Thyroid gland (tissue), 4 donors: ENCODE results near the gene GHDC. TPM values are rescaled to one million over a fixed set of nuclear protein-coding genes. Genes with fewer than 3 reads are reported as not detected.
"Not testable (repeated sequence)": the region's sequence is repeated elsewhere in the genome, so short reads cannot be mapped to it uniquely, and the experiment has no call there.

Source experiments
- DNase-seq, 2 donors: peaks; one replicate each; pipeline ENCODE4 v3.0.0-alpha.2; 2019
- H3K27ac ChIP-seq, 3 donors: fragments of 200-600 bp; sonication (generic); 1 replicate in 2 of 3; 2 replicates in 1 of 3; pipeline ENCODE4 v1.5.1; 2016 to 2019; ENCODE audit warnings: mild to moderate bottlenecking in 1 of 3, moderate library complexity in 1 of 3
- H3K27me3 ChIP-seq: fragments of 200-600 bp; sonication (generic); one replicate; pipeline ENCODE4 v1.5.1; 2019
- H3K36me3 ChIP-seq, 2 donors: fragments of 200-600 bp; sonication (generic); one replicate each; pipeline ENCODE4 v1.5.1; 2016 to 2019
- H3K4me1 ChIP-seq, 2 donors: fragments of 200-600 bp; sonication (generic); one replicate each; pipeline ENCODE4 v1.5.1; 2017 to 2019
- H3K4me3 ChIP-seq, 3 donors: fragments of 200-600 bp; sonication (generic); replicated peaks in 1 of 3; 1 replicate in 2 of 3; 2 replicates in 1 of 3; pipeline ENCODE4 v1.5.1; 2016; ENCODE audit warnings: mild to moderate bottlenecking in 1 of 3
- H3K9me3 ChIP-seq: fragments of 200-600 bp; sonication (generic); one replicate; pipeline ENCODE4 v1.5.1; 2017
- CTCF ChIP-seq, 6 experiments: fragments of 200-600 bp in 3 of 6; fragments of 450-650 bp in 3 of 6; sonication (generic) in 3 of 6; IDR thresholded peaks; one replicate each; pipeline ENCODE4 v1.5.1; 2016 to 2019; ENCODE audit warnings: antibody characterized with exemption in 6 of 6, mild to moderate bottlenecking in 2 of 6, inconsistent platforms in 1 of 6, moderate library complexity in 1 of 6
- POLR2A ChIP-seq, 2 donors: fragments of 450-650 bp; IDR thresholded peaks; one replicate each; pipeline ENCODE4 v1.6.1; 2017; ENCODE audit warnings: antibody characterized with exemption in 2 of 2, mild to moderate bottlenecking in 2 of 2, moderate library complexity in 1 of 2
- WGBS, 2 donors: methylation state at CpG; one replicate each; pipeline ENCODE4 v1.1.5; 2017; 5-methylcytosine and 5-hydroxymethylcytosine counted together
- intact Hi-C: fragments of 100-400 bp; cut with DNase I; formaldehyde crosslinking; loops from one replicate; pipeline ENCODE4 v1.15.1; 2023
- total RNA-seq, 4 donors: library from RNA; depleted of rRNA; stranded (reverse); fragments of >200 nt; gene quantifications; one replicate each; pipeline ENCODE4 v1.2.3, GENCODE V29; 2016

The GHDC gene
- 100 to 1,000 TPM in 2 of 4 donors, 10 to 100 TPM in 2; 48.4 to 254 (median 95.9) TPM for total RNA-seq

GRCh38 chr17:42193969-42194899 lies at the start of gene GHDC:
Gene GHDC, minus strand, starts transcription at chr17:42194494. Its CDS starts 913 bp downstream, at chr17:42193581.
- DNase-seq: peak; percentile 87
- Histone ChIP-seq H3K36me3 (no peaks in the 10 kb centered on the region), H3K9me3 (no peaks in the 10 kb centered on the region), H3K4me3 (peak within 1 kb of the TSS; percentile 29 to 61 (median 50)), H3K4me1 (peaks cover 15 to 23% of the 10 kb centered on the region in 2 donors), H3K27me3 (no peaks in the 10 kb centered on the region), H3K27ac (peak within 1 kb of the TSS; percentile 18 to 87 (median 54))
- TF ChIP-seq CTCF (IDR thresholded peaks at IDR 0.05) (peak in 1 of 6 experiments; percentile 36), POLR2A (IDR thresholded peaks at IDR 0.05) (peak in 1 of 2 donors; percentile 43)
- WGBS, 2 donors: 22 to 26% methylated on average over 23 to 24 of the region's 24 CpGs
- intact Hi-C loops: no loop called here

GRCh38 chr17:42243493-42243982 lies 49.2 kb upstream of the GHDC start:
- Histone ChIP-seq H3K4me3 (no peak overlapping the region), H3K27ac (no peak overlapping the region), H3K36me3 (no peaks in the 10 kb centered on the region), H3K9me3 (no peaks in the 10 kb centered on the region), H3K4me1 (peaks cover 10 to 14% of the 10 kb centered on the region in 2 donors), H3K27me3 (no peaks in the 10 kb centered on the region)
- intact Hi-C loops: no loop called here
- 69 to 71% methylated on average over 5 of the region's 5 CpGs for WGBS, 2 donors
- DNase-seq: no peak
- no peak for TF ChIP-seq POLR2A (IDR thresholded peaks at IDR 0.05)
- no peak for TF ChIP-seq CTCF (IDR thresholded peaks at IDR 0.05)

GRCh38 chr17:42241871-42242270 lies 47.6 kb upstream of the GHDC start:
- no peak overlapping the region for H3K4me3 ChIP-seq
- intact Hi-C loops: no loop called here
- no peaks in the 10 kb centered on the region for H3K9me3 ChIP-seq
- no peaks in the 10 kb centered on the region for H3K27me3 ChIP-seq
- WGBS, 2 donors: 81 to 100% methylated on average over 1 of the region's 1 CpG
- no peak overlapping the region for H3K27ac ChIP-seq
- no peaks in the 10 kb centered on the region for H3K36me3 ChIP-seq
- TF ChIP-seq POLR2A (IDR thresholded peaks at IDR 0.05) (no peak), CTCF (IDR thresholded peaks at IDR 0.05) (no peak)
- H3K4me1 ChIP-seq: peaks cover 6 to 14% of the 10 kb centered on the region in 2 donors
- no peak for DNase-seq

GRCh38 chr17:42240863-42241262 lies 46.6 kb upstream of the GHDC start:
- intact Hi-C loops, H3K36me3 ChIP-seq, H3K4me3 ChIP-seq, H3K27ac ChIP-seq, DNase-seq, H3K9me3 ChIP-seq, H3K27me3 ChIP-seq: not testable (repeated sequence)
- WGBS, 2 donors: 87 to 89% methylated on average over 4 of the region's 4 CpGs
- H3K4me1 ChIP-seq: peaks cover 6 to 14% of the 10 kb centered on the region in 2 donors

- intact Hi-C loops: no loop called here
- Histone ChIP-seq H3K4me1 (peaks cover 6 to 14% of the 10 kb centered on the region in 2 donors), H3K36me3 (no peaks in the 10 kb centered on the region), H3K9me3 (no peaks in the 10 kb centered on the region), H3K27me3 (no peaks in the 10 kb centered on the region), H3K4me3 (no peak overlapping the region), H3K27ac (no peak overlapping the region)
- 88 to 89% methylated on average over 5 of the region's 5 CpGs for WGBS, 2 donors
- no peak for TF ChIP-seq CTCF (IDR thresholded peaks at IDR 0.05)
- TF ChIP-seq POLR2A (IDR thresholded peaks at IDR 0.05): no peak
- DNase-seq: no peak
Measured at GRCh38 chr17:42240201-42240600, 45.9 kb upstream of the GHDC start.

- intact Hi-C loops, H3K4me3 ChIP-seq, H3K27me3 ChIP-seq, H3K36me3 ChIP-seq, DNase-seq, H3K27ac ChIP-seq, H3K9me3 ChIP-seq: not testable (repeated sequence)
- peaks cover 6 to 14% of the 10 kb centered on the region in 2 donors for H3K4me1 ChIP-seq
- 94 to 97% methylated on average over 7 of the region's 7 CpGs for WGBS, 2 donors
Measured at GRCh38 chr17:42239576-42239975, 45.3 kb upstream of the GHDC start.
